GM12878 (cell line): ENCODE data around the gene GREM1. TPM values are rescaled to one million over a fixed set of nuclear protein-coding genes. Genes with fewer than 3 reads are reported as not detected.

Source experiments
- ATAC-seq: fragments of 200-7000 bp; cut with Tn5 transposase; 3 replicates; pipeline ENCODE4 v1.9.1; 2020; ENCODE audit warnings: mild to moderate bottlenecking, moderate library complexity
- BruUV-seq: library from RNA; stranded (reverse); fragments of 400-500 nt; replicated peaks from 2 replicates; lab custom pipeline; 2021; lab: Mats Ljungman, UMichigan
- CTCF ChIA-PET: fragments of 300-600 bp; sonication (Branson Sonifier 250); formaldehyde crosslinking; extraction: SDS; loops from one replicate; lab custom pipeline; 2021; ENCODE audit warnings: inconsistent platforms; lab: Yijun Ruan, JAX
- POLR2A ChIA-PET: fragments of 350-600 bp; formaldehyde crosslinking; extraction: SDS; loops from one replicate; lab custom pipeline; 2021; ENCODE audit warnings: inconsistent platforms; lab: Charles Lee
- RAD21 ChIA-PET: fragments of 300-600 bp; sonication (Branson Sonifier 250); formaldehyde crosslinking; loops from one replicate; lab custom pipeline; 2023; ENCODE audit warnings: antibody characterized with exemption; ENCODE audit not compliant: unreplicated experiment; lab: Charles Lee
- SMC1A ChIA-PET: fragments of 300-600 bp; sonication (Branson Sonifier 250); formaldehyde crosslinking; loops from one replicate; lab custom pipeline; 2023; ENCODE audit not compliant: unreplicated experiment, uncharacterized antibody; lab: Charles Lee
- DNase-seq: peaks from one replicate; pipeline ENCODE4 v3.0.0-alpha.2; 2011; ENCODE audit warnings: low read depth, low spot score
- FAIRE-seq: peaks from 3 replicates; lab custom pipeline; 2011; peaks lifted over from hg19 to GRCh38; lab: Jason Lieb, UNC
- H2AFZ ChIP-seq: 2 replicates; pipeline ENCODE4 v1.6.0; 2011; ENCODE audit warnings: low read depth, low read length, control low read depth; ENCODE audit not compliant: control insufficient read depth
- H3K27ac ChIP-seq: 2 replicates; pipeline ENCODE4 v1.5.1; 2011; ENCODE audit warnings: control low read depth; ENCODE audit not compliant: control insufficient read depth, insufficient read depth
- H3K27me3 ChIP-seq, 2 experiments: replicated peaks in 1 of 2; 2 replicates each; pipeline versions ENCODE4 v1.6.0 to v1.6.1; 2011; ENCODE audit warnings: low read length in 1 of 2; ENCODE audit not compliant: control insufficient read depth in 2 of 2, insufficient read depth in 2 of 2
- H3K36me3 ChIP-seq, 2 experiments: 2 replicates each; pipeline ENCODE4 v1.5.1; 2011; ENCODE audit warnings: low read length in 1 of 2; ENCODE audit not compliant: control insufficient read depth in 2 of 2, insufficient read depth in 2 of 2
- H3K4me1 ChIP-seq: 2 replicates; pipeline ENCODE4 v1.6.1; 2011; ENCODE audit warnings: mild to moderate bottlenecking, low read length, moderate library complexity, mixed read lengths; ENCODE audit not compliant: control insufficient read depth, insufficient read depth
- H3K4me2 ChIP-seq: 2 replicates; pipeline ENCODE4 v1.6.0; 2011; ENCODE audit warnings: control low read depth; ENCODE audit not compliant: control insufficient read depth, insufficient read depth
- H3K4me3 ChIP-seq: fragments of 200-600 bp; sonication (generic); 2 replicates; pipeline ENCODE4 v1.5.1; 2016
- H3K79me2 ChIP-seq: 2 replicates; pipeline ENCODE4 v1.6.0; 2011; ENCODE audit warnings: low read length; ENCODE audit not compliant: control insufficient read depth, insufficient read depth
- H3K9ac ChIP-seq: 2 replicates; pipeline ENCODE4 v1.8.0; 2011; ENCODE audit warnings: low read length, control low read depth, mixed read lengths; ENCODE audit not compliant: control insufficient read depth, insufficient read depth
- H3K9me3 ChIP-seq: replicated peaks from 3 replicates; pipeline ENCODE4 v1.5.1; 2011; ENCODE audit warnings: mild to moderate bottlenecking, low read length; ENCODE audit not compliant: control insufficient read depth, insufficient read depth
- H4K20me1 ChIP-seq: 2 replicates; pipeline ENCODE4 v1.6.0; 2011; ENCODE audit not compliant: control insufficient read depth, insufficient read depth
- BCLAF1 ChIP-seq: fragments of 450-650 bp; IDR thresholded peaks from 2 replicates; pipeline ENCODE4 v1.6.1; 2017; ENCODE audit warnings: antibody characterized with exemption, mild to moderate bottlenecking, moderate library complexity
- CBX3 ChIP-seq: fragments of 200-600 bp; sonication (generic); IDR thresholded peaks from 2 replicates; pipeline ENCODE4 v1.6.1; 2016; ENCODE audit warnings: low read depth, borderline replicate concordance
- CREB1 ChIP-seq: IDR thresholded peaks from 2 replicates; pipeline ENCODE4 v1.6.1; 2012; ENCODE audit warnings: low read depth, mild to moderate bottlenecking, inconsistent platforms
- E4F1 ChIP-seq: fragments of 450-650 bp; IDR thresholded peaks from 2 replicates; pipeline ENCODE4 v1.6.1; 2018; ENCODE audit warnings: borderline replicate concordance, mild to moderate bottlenecking; ENCODE audit not compliant: partially characterized antibody
- HSF1 ChIP-seq: fragments of 150-350 bp; IDR thresholded peaks from 2 replicates; pipeline ENCODE4 v1.6.1; 2014; ENCODE audit warnings: mild to moderate bottlenecking, low read depth, low read length
- SUPT20H ChIP-seq: IDR thresholded peaks from 2 replicates; pipeline ENCODE4 v1.6.1; 2011; ENCODE audit warnings: low read depth, mild to moderate bottlenecking, low read length, moderate library complexity, borderline replicate concordance; ENCODE audit not compliant: control insufficient read depth
- YBX1 ChIP-seq: fragments of 450-650 bp; IDR thresholded peaks from 2 replicates; pipeline ENCODE4 v1.6.1; 2016; ENCODE audit warnings: antibody characterized with exemption
- ZSCAN29 ChIP-seq: fragments of 450-650 bp; IDR thresholded peaks from 2 replicates; pipeline ENCODE4 v1.6.1; 2017; ENCODE audit warnings: mild to moderate bottlenecking, moderate library complexity
- WGBS: methylation state at CpG from one replicate; pipeline ENCODE4 v1.1.6; 2016; ENCODE audit warnings: low lambda C conversion rate; ENCODE audit not compliant: insufficient replicate concordance, insufficient coverage; ENCODE audit errors: missing lambda C conversion rate; 5-methylcytosine and 5-hydroxymethylcytosine counted together
- in situ Hi-C: fragments of 300-500 bp; cut with MboI; formaldehyde crosslinking; loops from 9 replicates; pipeline ENCODE4 v1.14.3; 2018; ENCODE audit warnings: mixed read lengths
- intact Hi-C: fragments of 100-400 bp; cut with micrococcal nuclease; formaldehyde crosslinking; loops from one replicate; pipeline ENCODE4 v1.14.2; 2022; ENCODE audit not compliant: unreplicated experiment
- polyA plus RNA-seq, 11 experiments: library from polyadenylated mRNA; depleted of rRNA in 4 of 11; unstranded in 6 of 11; stranded (reverse) in 5 of 11; fragments of >200 nt; fragmentation: Nextera tagmentation in 4 of 11; fragmentation: Illumina TruSeq in 1 of 11; extraction: Ambion mirVana in 4 of 11; extraction: Trizol in 1 of 11; gene quantifications; 1 replicate in 1 of 11; 2 replicates in 10 of 11; pipeline versions ENCODE4 v1.2.1 to v1.2.3, GENCODE V29; 2011 to 2016; ENCODE audit warnings: inconsistent platforms in 2 of 11, missing spikeins in 2 of 11, low read depth in 1 of 11
- total RNA-seq, 4 experiments: library from RNA; depleted of rRNA in 3 of 4; stranded (reverse); fragments of >200 nt in 3 of 4; fragmentation: Illumina TruSeq in 1 of 4; extraction: Trizol in 1 of 4; gene quantifications; 2 replicates each; pipeline versions ENCODE4 v1.2.1 to v1.2.3, GENCODE V29; 2013 to 2021

GREM1 gene
- total and polyA plus RNA-seq, 10 of the 15 experiments (the other 5 are each of a cell fraction or from before 2014, with no cell fraction given) = 0.08 to 0.36 (median 0.08) TPM; not detected in 7

GRCh38 chr15:32743411-32744140 is 25.8 kb downstream of the GREM1 start:
- no peaks in the 10 kb centered on the region for H3K4me1 ChIP-seq
- H3K4me2 ChIP-seq = no peak overlapping the region
- no peak for FAIRE-seq

More at GRCh38 chr15:32743411-32744140, 25.8 kb downstream of the GREM1 start:
- Histone ChIP-seq H3K79me2 (no peaks in the 10 kb centered on the region), H3K9me3 (no peaks in the 10 kb centered on the region), H3K36me3 (no peaks in the 10 kb centered on the region), H3K27ac (no peak overlapping the region), H2AFZ (no peak overlapping the region), H3K4me3 (no peak overlapping the region), H4K20me1 (no peaks in the 10 kb centered on the region), H3K9ac (no peak overlapping the region), H3K27me3 (no peaks in the 10 kb centered on the region; a peak in 1 of 4 replicates)
- BruUV-seq = no TSS peak
- RAD21 ChIA-PET = no interaction called here
- SMC1A ChIA-PET = interaction anchor here (0.6 to 0.8 kb wide), 2 partner anchors 9 to 62 kb away, joined by 3 to 5 read pairs; no protein-coding TSS in a partner anchor
- CTCF ChIA-PET = interaction anchor here (1.6 kb wide), 1 partner anchor 20 kb away, joined by 3 read pairs; no protein-coding TSS in a partner anchor
- 21% methylated on average over 5 of the region's 5 CpGs for WGBS
- POLR2A ChIA-PET = no interaction called here
- no peak for ATAC-seq
- intact Hi-C loops (loop anchor here (10.0 kb wide), 2 partner anchors 51 to 59 kb away; no protein-coding TSS in a partner anchor), in situ Hi-C loops (no loop called here)
- no peak for TF ChIP-seq CBX3
- no peak for TF ChIP-seq HSF1
- no peak for TF ChIP-seq BCLAF1
- no peak for TF ChIP-seq ZSCAN29
- no peak for TF ChIP-seq E4F1
- no peak for TF ChIP-seq CREB1
- TF ChIP-seq YBX1 = no peak
- no peak for TF ChIP-seq SUPT20H
- no peak for DNase-seq
